ENCODE results near the gene UBE3A.

DNA sequence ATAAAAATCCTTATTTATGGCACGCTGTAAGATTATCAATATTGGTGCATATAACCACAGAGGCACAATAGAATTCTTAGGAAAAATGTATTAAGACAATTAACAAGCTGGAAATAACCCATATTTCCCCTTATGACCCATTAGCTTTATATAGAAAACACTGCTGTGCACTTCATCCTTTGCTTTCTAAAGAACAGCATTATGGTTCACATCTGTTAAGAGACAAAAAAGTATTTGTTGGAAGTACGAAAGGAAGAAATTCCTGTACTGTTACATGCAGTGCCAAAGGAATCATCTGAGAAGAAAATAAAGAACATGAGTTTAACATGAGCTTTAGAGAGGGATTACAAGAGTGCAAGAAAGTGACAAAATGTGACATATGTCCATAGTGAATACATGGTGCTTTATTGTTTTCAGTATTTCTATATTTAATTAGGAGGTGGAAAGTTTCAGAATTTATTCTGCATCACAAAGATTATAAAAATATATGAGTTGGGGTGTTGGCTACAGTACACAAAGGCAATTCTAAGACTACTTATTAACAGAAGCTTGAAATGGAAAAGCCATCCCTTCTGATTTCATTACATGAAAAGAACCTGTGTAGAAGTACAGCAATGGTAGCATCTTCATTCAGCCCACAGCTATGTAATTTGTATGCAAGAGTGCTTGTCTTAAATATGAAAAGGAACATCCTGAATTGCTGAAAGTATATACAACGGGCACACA is 6.8 kb downstream of the UBE3A start:
- TF ChIP-seq, protein P1, sequence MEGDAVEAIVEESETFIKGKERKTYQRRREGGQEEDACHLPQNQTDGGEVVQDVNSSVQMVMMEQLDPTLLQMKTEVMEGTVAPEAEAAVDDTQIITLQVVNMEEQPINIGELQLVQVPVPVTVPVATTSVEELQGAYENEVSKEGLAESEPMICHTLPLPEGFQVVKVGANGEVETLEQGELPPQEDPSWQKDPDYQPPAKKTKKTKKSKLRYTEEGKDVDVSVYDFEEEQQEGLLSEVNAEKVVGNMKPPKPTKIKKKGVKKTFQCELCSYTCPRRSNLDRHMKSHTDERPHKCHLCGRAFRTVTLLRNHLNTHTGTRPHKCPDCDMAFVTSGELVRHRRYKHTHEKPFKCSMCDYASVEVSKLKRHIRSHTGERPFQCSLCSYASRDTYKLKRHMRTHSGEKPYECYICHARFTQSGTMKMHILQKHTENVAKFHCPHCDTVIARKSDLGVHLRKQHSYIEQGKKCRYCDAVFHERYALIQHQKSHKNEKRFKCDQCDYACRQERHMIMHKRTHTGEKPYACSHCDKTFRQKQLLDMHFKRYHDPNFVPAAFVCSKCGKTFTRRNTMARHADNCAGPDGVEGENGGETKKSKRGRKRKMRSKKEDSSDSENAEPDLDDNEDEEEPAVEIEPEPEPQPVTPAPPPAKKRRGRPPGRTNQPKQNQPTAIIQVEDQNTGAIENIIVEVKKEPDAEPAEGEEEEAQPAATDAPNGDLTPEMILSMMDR (IDR thresholded peaks at IDR 0.05 in 8 of 11, conservative IDR thresholded peaks at IDR 0.05 in 3 of 11) = no peak
- TF ChIP-seq POLR2A (IDR thresholded peaks at IDR 0.05) (no peak), POLR2AphosphoS5 (IDR thresholded peaks at IDR 0.05) (no peak)
